ENCODE data around the gene LTB4R.
"Not testable (repeated sequence)": the region's sequence is repeated elsewhere in the genome, so short reads cannot be mapped to it uniquely, and the experiment has no call there.

LTB4R gene

GRCh38 chr14:24343795-24344660 lies 32.7 kb downstream of the LTB4R start:
- DNase-seq (ENCODE audit: low spot score) = no peak

DNA sequence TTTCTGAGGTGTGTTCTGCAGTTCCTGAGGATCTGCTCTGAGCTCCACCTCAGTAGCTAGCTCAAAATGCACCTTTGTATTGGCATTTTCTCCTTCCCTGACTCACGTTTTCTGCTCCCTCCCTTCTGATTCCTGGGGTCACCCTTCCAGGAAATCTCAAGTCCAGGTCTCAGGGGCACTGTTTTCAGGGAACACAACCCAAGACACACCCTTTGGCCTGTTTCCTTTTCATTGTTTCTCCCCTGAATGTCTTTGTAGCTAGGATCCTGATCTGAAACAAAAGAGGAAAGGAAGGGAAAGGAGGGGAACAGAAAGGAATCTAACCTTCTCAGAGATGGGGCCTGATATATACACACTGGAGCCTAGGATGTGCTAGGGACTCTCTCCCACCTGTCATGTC lies 35.8 kb downstream of the LTB4R start:
- no peak for DNase-seq (ENCODE audit: low spot score)

DNA sequence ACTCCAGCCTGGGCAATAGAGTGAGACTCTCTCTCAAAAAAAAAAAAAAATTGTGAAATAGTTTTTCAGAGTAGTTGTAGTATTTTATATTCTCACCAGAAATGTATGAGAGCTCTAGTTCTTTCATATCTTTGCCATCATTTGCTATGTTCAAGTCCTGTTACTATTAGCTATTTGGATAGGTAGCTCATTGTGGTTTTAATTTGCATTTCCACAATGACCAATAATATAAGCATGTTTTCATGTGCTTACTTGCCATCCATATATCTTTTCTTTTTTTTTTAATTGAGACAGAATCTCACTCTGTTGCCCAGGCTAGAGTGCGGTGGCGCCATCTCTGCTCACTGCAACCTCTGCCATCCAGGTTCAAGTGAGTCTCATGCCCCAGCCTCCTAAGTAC lies 36.9 kb downstream of the LTB4R start:
- DNase-seq (ENCODE audit: low spot score) = no peak

DNA sequence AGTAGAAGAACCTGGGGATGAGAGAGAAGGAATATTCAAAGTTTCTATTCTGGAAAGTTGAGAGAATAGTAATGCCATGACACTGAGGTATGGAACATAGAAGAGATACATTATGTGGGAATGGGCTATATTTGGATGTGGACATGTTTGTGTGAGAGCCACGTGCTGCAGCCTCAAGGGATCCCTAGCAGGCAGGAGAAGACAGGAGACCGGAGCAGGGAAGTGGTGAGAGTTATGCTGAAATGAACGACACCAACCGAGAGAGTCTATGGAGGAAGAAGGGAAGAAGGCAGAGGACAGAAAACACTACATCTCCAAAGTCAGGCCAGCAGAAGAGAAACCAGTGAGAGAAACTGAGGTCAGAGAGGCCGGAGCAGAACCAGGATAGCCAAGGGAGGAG lies 38.4 kb downstream of the LTB4R start:
- DNase-seq (ENCODE audit: low spot score) = no peak

DNA sequence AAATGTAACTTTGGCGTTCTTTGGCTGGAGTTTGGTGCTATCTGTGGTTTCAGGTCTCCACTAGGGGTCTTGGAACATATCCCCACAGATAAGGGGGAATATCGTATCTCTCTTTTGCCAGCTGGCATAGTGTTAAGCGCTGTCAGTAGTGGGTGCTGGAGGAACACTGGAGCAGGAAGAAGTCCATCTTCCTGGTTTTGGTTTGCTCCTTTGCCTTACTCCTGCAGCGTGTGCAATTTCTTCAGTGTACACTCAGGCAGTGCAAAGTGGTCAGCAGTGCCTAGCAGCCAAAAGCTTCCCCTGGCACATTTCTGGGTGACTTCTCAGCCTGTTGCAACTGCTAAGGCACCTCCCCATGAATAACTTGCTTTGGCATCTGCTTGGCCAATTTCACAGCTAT lies 40.2 kb downstream of the LTB4R start:
- DNase-seq (ENCODE audit: low spot score) = no peak

GRCh38 chr14:24353559-24354481 lies 42.5 kb downstream of the LTB4R start:
- DNase-seq (ENCODE audit: low spot score) = no peak

DNA sequence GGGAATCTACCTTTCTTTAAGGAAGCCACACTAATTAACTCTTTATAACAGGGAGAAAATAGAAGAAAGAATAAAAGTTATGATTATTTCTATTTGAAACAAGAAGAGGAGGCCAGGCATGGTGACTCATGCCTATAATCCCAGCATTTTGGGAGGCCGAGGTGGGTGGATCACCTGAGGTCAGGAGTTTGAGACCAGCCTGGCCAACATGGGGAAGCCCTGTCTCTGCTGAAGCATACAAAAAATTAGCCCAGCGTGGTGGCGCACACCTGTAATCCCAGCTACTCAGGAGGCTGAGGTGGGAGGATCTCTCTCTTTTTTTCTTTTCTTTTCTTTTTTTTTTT lies 43.2 kb downstream of the LTB4R start:
- DNase-seq (ENCODE audit: low spot score) = not testable (repeated sequence)

DNA sequence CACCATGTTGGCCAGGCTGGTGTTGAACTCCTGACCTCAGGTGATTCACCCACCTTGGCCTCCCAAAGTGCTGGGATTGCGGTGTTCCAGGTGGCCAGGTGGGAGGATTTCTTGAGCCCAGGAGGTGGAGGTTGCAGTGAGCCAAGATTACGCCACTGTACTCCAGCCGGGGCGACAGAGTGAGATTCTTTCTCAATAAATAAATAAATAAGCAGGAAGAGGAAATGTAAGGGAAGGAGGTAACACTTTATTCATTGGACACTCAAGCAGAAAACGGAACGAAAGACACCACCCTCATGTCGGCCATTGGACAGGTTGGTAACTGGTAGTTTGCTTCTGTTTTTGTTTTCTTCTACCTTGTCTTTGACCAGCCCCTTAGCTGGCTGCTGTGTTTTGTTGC lies 43.7 kb downstream of the LTB4R start:
- no peak for DNase-seq (ENCODE audit: low spot score)

- DNase-seq (ENCODE audit: low spot score) = no peak
Observed at GRCh38 chr14:24356208-24356607, 44.9 kb downstream of the LTB4R start.

DNA sequence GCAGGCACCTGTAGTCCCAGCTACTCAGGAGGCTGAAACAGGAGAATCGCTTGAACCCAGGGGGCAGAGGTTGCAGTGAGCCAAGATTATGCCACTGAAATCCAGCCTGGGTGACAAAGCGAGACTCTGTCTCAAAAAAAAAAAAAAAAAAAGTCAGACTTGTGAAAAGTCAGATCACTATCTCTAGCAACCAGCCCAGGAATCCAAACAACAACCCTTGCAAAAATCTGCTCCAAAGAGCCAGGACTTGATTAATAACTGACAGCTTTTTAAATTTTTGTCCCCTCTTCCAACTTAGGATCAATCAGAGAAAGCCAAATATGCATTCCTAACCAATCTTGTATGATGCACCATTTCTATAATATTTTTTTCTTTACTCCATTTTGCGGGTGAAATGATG lies 49.0 kb downstream of the LTB4R start:
- no peak for DNase-seq (ENCODE audit: low spot score)

DNA sequence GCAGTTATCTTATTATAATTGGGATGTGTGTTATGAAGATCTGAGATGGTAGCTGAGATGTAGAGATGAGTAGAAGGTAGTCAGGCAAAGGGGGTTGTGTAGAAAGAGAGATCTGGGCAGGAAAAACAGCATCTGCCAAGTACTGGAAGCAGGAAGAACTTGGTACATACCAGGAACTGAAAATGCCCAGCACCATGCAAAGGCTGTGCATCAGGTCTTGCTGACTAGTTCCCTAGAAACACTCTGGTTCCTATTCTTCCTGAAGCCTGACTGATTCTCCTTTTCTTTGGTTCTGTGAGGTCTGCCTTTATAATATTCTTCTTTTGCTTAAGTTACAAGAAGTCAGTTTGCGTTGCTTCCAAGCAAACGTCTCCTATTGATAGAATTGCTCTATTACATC lies 50.0 kb downstream of the LTB4R start:
- no peak for DNase-seq (ENCODE audit: low spot score)

DNA sequence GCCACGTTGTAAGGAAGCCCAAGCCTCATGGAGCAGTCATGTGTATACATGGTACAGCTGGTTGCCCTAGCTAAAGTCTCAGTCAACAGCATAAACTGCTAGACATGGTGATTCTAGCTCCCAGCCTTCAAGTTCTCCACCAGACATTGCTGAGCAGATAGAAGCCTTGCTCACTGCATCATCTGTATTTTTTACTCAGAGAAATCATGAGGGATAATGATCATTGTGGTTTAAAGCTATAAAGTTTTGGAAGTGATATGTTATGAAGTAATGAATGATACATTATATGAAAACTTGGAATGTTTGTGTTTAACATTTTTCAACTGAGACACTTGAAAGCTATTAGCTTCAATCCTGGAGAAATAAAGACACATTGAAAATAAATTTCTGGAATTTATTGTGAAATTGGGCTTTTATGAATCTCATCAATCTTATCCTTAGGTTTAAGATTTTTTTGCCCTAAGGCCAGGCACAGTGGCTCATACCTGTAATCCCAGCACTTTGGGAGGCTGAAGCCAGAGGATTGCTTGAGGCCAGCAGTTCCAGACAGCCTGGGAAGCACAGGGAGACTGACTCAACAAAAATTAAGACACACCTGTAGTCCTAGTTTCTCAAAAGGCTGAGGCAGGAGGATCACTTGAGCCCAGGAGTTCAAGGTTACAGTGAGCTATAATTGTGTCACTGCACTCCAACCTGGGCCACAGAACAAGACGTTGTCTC lies 51.1 kb downstream of the LTB4R start:
- no peak for DNase-seq (ENCODE audit: low spot score)

GRCh38 chr14:24363401-24363800 lies 52.1 kb downstream of the LTB4R start:
- DNase-seq (ENCODE audit: low spot score) = no peak

DNA sequence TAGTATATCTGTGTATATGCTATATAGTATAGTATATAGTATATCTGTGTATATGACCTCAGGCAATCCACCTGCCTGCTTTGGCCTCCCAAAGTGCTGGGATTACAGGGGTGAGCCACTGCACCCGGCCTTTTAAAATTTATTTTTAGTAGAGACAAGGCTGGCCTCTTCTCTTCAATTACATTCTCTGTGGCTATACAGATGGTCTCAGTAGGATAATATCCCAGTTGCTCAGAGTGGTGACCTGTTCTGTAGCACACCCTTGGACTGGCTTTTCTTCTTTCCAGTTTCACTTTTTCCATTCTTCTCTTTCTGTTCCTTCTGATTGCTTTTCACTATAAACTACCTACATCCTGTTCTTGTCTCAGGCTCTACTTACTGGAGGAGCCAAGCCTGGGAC lies 53.5 kb downstream of the LTB4R start:
- no peak for DNase-seq (ENCODE audit: low spot score)

DNA sequence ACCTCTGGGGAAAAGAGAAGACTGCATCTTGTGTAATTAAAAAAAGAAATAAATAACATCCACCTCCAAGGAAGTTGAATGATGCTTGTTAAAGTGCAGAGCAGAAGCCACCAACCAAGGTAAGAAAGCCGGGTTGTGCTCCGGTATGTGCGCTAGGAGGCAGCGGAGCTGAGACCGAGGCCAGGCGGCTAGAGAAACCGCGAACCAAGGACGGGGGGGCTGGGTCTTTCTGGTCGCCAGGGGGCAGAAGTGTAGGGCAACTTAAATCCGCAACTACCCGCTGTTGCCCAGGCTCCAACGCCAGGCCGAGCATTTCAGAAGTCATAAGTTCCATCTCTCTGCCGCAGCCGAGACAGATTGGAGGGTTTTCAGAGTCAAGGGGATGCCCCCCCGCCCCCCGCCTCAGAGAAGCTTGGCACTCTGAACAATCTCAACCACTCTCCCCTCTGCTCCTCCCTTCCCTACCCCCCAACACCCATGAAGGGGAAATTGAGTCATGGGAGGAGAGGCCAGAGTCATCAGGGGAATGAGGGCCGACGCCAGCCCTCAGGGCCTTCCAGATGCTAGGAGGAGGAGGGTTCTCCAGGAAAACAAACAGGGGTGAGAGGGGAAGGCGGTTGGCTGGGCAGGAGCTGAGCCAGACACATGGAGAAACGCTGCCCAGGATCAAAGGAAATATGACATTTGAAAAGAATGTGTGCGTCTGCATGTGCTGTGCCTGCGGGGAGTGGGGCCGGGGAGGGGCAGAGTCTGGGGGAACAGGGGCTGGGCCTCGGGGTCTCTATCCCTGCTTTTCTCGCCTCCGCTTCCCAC lies 54.5 kb downstream of the LTB4R start:
- peak; percentile 92 for DNase-seq (ENCODE audit: low spot score)

DNA sequence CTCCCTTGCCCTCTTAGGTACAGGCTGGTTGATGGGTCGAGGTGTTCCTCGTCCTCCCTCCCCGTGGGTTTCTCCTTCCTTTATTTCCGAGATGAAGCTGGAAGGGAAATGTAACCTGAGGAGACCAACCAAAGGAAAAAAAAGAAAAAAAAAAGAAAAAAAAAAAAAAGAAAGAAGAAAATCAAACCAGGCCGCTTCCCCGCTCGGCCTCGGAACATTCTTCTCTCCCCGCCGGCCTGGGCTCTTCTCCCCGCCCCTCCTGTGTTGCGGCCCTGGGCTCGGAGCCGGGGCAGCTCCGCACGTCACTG lies 55.1 kb downstream of the LTB4R start:
- DNase-seq (ENCODE audit: low spot score) = no peak

GRCh38 chr14:24366721-24367513 lies 55.6 kb downstream of the LTB4R start:
- DNase-seq (ENCODE audit: low spot score) = peak; percentile 98
